ENCODE data around the gene ZNF777.

DNA sequence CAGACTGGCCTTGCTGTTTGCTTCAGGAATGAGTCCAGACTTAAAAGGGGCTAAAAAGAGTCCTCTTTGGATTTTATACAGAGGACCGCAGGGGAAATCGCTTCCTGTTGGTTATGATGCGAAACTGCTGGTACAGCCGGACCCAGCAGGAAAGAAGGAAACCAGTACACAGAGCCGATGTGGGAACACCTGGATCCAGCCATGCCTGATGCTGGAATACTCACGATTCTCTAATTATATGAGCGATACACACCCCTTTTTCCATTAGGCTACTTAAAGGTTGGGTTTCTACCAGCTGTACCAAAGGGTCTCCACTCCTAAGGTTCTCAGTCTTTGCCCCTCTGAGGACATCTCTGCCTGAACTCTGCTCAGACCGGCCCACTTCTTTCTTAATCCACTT lies 27.7 kb downstream of the ZNF777 start:
- TF ChIP-seq, protein P1, sequence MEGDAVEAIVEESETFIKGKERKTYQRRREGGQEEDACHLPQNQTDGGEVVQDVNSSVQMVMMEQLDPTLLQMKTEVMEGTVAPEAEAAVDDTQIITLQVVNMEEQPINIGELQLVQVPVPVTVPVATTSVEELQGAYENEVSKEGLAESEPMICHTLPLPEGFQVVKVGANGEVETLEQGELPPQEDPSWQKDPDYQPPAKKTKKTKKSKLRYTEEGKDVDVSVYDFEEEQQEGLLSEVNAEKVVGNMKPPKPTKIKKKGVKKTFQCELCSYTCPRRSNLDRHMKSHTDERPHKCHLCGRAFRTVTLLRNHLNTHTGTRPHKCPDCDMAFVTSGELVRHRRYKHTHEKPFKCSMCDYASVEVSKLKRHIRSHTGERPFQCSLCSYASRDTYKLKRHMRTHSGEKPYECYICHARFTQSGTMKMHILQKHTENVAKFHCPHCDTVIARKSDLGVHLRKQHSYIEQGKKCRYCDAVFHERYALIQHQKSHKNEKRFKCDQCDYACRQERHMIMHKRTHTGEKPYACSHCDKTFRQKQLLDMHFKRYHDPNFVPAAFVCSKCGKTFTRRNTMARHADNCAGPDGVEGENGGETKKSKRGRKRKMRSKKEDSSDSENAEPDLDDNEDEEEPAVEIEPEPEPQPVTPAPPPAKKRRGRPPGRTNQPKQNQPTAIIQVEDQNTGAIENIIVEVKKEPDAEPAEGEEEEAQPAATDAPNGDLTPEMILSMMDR (IDR thresholded peaks at IDR 0.05): no peak
- TF ChIP-seq POLR2A (IDR thresholded peaks at IDR 0.05): no peak

Measured in adrenal gland (tissue), 5 donors.